ENCODE data around the gene TEX22. TPM values are rescaled to one million over a fixed set of nuclear protein-coding genes. Genes with fewer than 3 reads are reported as not detected.

The TEX22 gene
- polyA plus RNA-seq, 3 donors = 0.52 to 2.2 (median 0.57) TPM

- Histone ChIP-seq H3K27me3 (ENCODE audit: control insufficient read depth in 2 of 2, insufficient read depth in 2 of 2, low read length in 2 of 2) (no peaks in the 10 kb centered on the region), H3K27ac (ENCODE audit: low read depth in 1 of 2, low read length in 2 of 2) (no peak overlapping the region), H3K36me3 (replicated peaks in 1 of 2; ENCODE audit: control insufficient read depth in 1 of 2, insufficient read depth in 2 of 2, low read length in 2 of 2) (peaks cover 8 to 30% of the 10 kb centered on the region in 2 donors), H3K9me3 (replicated peaks in 1 of 2; ENCODE audit: control insufficient read depth in 1 of 2, insufficient read depth in 1 of 2, low read length in 2 of 2) (peaks cover 0 to 5% of the 10 kb centered on the region in 2 donors), H3K4me3 (replicated peaks in 1 of 3; ENCODE audit: low read depth in 2 of 3, low read length in 3 of 3) (no peak overlapping the region), H3K9ac (ENCODE audit: insufficient read depth, low read length, poor library complexity, severe bottlenecking) (no peak overlapping the region), H3K4me2 (replicated peaks; ENCODE audit: extremely low read depth, low read length, poor library complexity, severe bottlenecking) (no peak overlapping the region), H2AFZ (ENCODE audit: insufficient read depth, low read depth, low read length, poor library complexity, severe bottlenecking) (no peak overlapping the region), H3K4me1 (ENCODE audit: control insufficient read depth in 1 of 2, insufficient read depth in 2 of 2, low read length in 2 of 2) (peaks cover 0 to 4% of the 10 kb centered on the region in 2 donors), H3K79me2 (ENCODE audit: insufficient read depth, low read length) (peaks cover 62% of the 10 kb centered on the region), H4K20me1 (ENCODE audit: insufficient read depth, low read length) (peaks cover 71% of the 10 kb centered on the region)
- Mint-ChIP-seq H3K9me3 (peaks cover 0 to 4% (median 2%) of the 10 kb centered on the region in 7 donors), H3K36me3 (peaks cover 21 to 66% of the 10 kb centered on the region in 2 donors), H3K4me1 (peaks cover 7% of the 10 kb centered on the region), H3K4me3 (no peak overlapping the region), H3K27me3 (ENCODE audit: low read depth in 3 of 3) (peaks cover 0 to 2% (median 0%) of the 10 kb centered on the region in 3 donors), H3K27ac (no peak overlapping the region)
- WGBS (ENCODE audit: insufficient coverage) = 97% methylated on average over 8 of the region's 10 CpGs
- no peak for DNase-seq
- TF ChIP-seq, protein P1, sequence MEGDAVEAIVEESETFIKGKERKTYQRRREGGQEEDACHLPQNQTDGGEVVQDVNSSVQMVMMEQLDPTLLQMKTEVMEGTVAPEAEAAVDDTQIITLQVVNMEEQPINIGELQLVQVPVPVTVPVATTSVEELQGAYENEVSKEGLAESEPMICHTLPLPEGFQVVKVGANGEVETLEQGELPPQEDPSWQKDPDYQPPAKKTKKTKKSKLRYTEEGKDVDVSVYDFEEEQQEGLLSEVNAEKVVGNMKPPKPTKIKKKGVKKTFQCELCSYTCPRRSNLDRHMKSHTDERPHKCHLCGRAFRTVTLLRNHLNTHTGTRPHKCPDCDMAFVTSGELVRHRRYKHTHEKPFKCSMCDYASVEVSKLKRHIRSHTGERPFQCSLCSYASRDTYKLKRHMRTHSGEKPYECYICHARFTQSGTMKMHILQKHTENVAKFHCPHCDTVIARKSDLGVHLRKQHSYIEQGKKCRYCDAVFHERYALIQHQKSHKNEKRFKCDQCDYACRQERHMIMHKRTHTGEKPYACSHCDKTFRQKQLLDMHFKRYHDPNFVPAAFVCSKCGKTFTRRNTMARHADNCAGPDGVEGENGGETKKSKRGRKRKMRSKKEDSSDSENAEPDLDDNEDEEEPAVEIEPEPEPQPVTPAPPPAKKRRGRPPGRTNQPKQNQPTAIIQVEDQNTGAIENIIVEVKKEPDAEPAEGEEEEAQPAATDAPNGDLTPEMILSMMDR (IDR thresholded peaks at IDR 0.05) = no peak
- intact Hi-C loops (cut with micrococcal nuclease) = no loop called here
Observed at GRCh38 chr14:105427412-105427811, 29.1 kb downstream of the TEX22 start.

GRCh38 chr14:105427936-105428485 is 29.7 kb downstream of the TEX22 start:
- 100% methylated on average over 2 of the region's 9 CpGs for WGBS (ENCODE audit: insufficient coverage)
- Mint-ChIP-seq H3K4me1 (peaks cover 4% of the 10 kb centered on the region), H3K4me3 (no peak overlapping the region), H3K9me3 (peaks cover 0 to 4% (median 2%) of the 10 kb centered on the region in 7 donors), H3K27ac (peak overlapping the region in 1 of 7 donors; percentile 50), H3K27me3 (ENCODE audit: low read depth in 3 of 3) (peaks cover 0 to 2% (median 0%) of the 10 kb centered on the region in 3 donors), H3K36me3 (peaks cover 21 to 62% of the 10 kb centered on the region in 2 donors)
- Histone ChIP-seq H3K27ac (ENCODE audit: low read depth in 1 of 2, low read length in 2 of 2) (no peak overlapping the region), H3K27me3 (ENCODE audit: control insufficient read depth in 2 of 2, insufficient read depth in 2 of 2, low read length in 2 of 2) (no peaks in the 10 kb centered on the region), H3K4me3 (replicated peaks in 1 of 3; ENCODE audit: low read depth in 2 of 3, low read length in 3 of 3) (no peak overlapping the region), H3K36me3 (replicated peaks in 1 of 2; ENCODE audit: control insufficient read depth in 1 of 2, insufficient read depth in 2 of 2, low read length in 2 of 2) (peaks cover 8 to 30% of the 10 kb centered on the region in 2 donors), H3K9ac (ENCODE audit: insufficient read depth, low read length, poor library complexity, severe bottlenecking) (no peak overlapping the region), H3K4me2 (replicated peaks; ENCODE audit: extremely low read depth, low read length, poor library complexity, severe bottlenecking) (no peak overlapping the region), H3K4me1 (ENCODE audit: control insufficient read depth in 1 of 2, insufficient read depth in 2 of 2, low read length in 2 of 2) (no peaks in the 10 kb centered on the region), H3K9me3 (replicated peaks in 1 of 2; ENCODE audit: control insufficient read depth in 1 of 2, insufficient read depth in 1 of 2, low read length in 2 of 2) (peaks cover 0 to 5% of the 10 kb centered on the region in 2 donors), H2AFZ (ENCODE audit: insufficient read depth, low read depth, low read length, poor library complexity, severe bottlenecking) (no peak overlapping the region), H4K20me1 (ENCODE audit: insufficient read depth, low read length) (peaks cover 70% of the 10 kb centered on the region), H3K79me2 (ENCODE audit: insufficient read depth, low read length) (peaks cover 62% of the 10 kb centered on the region)
- DNase-seq = no peak
- TF ChIP-seq, protein P1 (IDR thresholded peaks at IDR 0.05) = no peak
- intact Hi-C loops (cut with micrococcal nuclease) = no loop called here
